ENCODE data around the gene USP10. TPM values are rescaled to one million over a fixed set of nuclear protein-coding genes. Genes with fewer than 3 reads are reported as not detected.

The USP10 gene
- total RNA-seq, 4 donors from 2014 or later: 44.6 to 89.6 (median 55.9) TPM

GRCh38 chr16:84822990-84823389, 123.2 kb downstream of the USP10 start:
- DNase-seq (ENCODE audit: low spot score): no peak
- TF ChIP-seq, protein P1, sequence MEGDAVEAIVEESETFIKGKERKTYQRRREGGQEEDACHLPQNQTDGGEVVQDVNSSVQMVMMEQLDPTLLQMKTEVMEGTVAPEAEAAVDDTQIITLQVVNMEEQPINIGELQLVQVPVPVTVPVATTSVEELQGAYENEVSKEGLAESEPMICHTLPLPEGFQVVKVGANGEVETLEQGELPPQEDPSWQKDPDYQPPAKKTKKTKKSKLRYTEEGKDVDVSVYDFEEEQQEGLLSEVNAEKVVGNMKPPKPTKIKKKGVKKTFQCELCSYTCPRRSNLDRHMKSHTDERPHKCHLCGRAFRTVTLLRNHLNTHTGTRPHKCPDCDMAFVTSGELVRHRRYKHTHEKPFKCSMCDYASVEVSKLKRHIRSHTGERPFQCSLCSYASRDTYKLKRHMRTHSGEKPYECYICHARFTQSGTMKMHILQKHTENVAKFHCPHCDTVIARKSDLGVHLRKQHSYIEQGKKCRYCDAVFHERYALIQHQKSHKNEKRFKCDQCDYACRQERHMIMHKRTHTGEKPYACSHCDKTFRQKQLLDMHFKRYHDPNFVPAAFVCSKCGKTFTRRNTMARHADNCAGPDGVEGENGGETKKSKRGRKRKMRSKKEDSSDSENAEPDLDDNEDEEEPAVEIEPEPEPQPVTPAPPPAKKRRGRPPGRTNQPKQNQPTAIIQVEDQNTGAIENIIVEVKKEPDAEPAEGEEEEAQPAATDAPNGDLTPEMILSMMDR (IDR thresholded peaks at IDR 0.05): no peak
- ATAC-seq (ENCODE audit: low FRiP score): no peak

DNA sequence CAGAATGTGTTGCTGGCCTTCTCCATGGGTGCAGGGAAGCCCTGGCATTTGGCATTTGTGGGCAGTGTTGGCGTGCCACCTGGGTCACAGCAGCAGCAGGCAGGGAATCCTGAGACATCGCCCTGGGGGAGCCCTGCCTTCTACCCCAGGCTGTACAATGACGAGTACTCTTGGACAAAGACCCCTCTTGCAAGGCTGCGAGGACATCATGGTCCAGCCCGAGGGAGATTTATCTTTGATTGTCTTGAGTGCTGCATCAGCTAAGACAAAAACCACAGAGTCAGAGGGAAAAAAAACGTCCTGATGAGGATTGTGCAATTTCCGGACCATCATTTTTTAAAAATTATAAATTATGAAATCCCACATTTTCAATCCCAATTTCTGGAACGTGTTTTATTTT, 123.7 kb downstream of the USP10 start:
- ATAC-seq (ENCODE audit: low FRiP score) (no peak), DNase-seq (ENCODE audit: low spot score) (no peak)
- TF ChIP-seq, protein P1 (IDR thresholded peaks at IDR 0.05): no peak

DNA sequence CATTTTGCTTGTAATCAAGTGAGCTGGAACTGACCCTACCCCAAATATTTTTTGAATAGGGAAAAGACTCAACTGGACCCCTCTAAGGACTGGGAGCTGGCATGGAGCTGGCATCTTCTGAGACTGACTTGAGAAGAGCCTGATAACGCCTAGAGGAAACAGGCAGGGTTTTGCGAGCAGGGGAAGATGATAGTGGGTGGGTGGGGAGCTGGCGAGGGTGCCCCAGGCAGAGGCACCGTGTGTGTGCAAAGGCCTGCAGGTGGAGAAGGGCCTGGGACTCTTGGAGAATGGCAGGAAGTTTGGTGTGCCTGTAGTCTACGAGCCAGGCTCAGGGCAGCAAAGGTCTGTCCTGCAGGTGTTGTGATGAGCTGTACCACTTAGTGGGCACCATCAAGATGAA, 124.1 kb downstream of the USP10 start:
- TF ChIP-seq, protein P1 (IDR thresholded peaks at IDR 0.05): no peak
- DNase-seq (ENCODE audit: low spot score): no peak
- ATAC-seq (ENCODE audit: low FRiP score): no peak

GRCh38 chr16:84825896-84826557, 126.2 kb downstream of the USP10 start:
- no peak for DNase-seq (ENCODE audit: low spot score)
- TF ChIP-seq, protein P1 (IDR thresholded peaks at IDR 0.05): no peak
- ATAC-seq (ENCODE audit: low FRiP score): no peak

- DNase-seq (ENCODE audit: low spot score) (no peak), ATAC-seq (ENCODE audit: low FRiP score) (no peak)
- TF ChIP-seq, protein P1 (IDR thresholded peaks at IDR 0.05): no peak
Measured at GRCh38 chr16:84826558-84826941, 126.8 kb downstream of the USP10 start.

DNA sequence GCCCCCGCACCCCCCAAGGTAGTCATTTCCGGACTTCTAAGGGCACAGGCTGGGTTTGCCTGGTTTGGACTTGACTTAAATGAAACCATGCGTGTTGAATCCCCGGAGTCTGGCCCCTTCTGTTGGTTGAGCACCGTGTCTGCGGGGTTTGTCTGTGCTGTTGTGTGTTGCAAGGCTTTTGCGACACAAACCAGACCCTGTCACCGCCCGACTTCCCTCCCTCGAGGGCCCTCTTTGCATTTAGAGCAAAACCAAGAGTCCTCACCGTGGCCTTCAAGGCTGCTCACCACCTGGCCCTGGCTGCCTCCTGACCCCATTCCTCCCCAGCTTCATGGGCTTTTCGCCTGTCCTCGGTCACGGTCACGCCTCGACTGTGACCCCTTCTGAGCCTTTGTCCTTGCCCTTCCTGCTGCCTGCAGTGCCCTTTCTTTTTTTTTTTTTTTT, 127.4 kb downstream of the USP10 start:
- TF ChIP-seq, protein P1 (IDR thresholded peaks at IDR 0.05): no peak
- ATAC-seq (ENCODE audit: low FRiP score) (no peak), DNase-seq (ENCODE audit: low spot score) (no peak)

DNA sequence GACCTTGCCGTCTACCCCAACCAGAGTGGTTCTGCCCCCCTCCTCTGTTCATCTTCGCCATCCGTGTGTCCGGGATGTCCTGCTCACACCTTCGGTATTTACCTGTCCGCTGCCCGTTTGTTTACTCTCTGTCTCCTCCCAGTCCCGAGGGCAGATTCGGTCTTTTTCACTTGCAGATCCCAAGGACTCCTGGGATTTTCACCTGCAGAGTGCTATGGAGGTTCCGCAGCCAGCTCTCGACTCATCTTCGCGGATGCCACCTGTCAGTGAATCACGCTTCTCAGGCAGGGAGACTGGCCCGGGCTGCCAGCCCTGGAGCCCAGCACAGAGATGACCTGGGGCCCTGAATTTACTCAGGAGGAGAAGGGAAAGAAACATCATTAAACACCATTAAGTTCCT, 128.1 kb downstream of the USP10 start:
- ATAC-seq (ENCODE audit: low FRiP score): no peak
- TF ChIP-seq, protein P1 (IDR thresholded peaks at IDR 0.05): no peak
- DNase-seq (ENCODE audit: low spot score): no peak

All from omental fat pad (tissue), 4 donors.